Natural killer cell (primary cell): ENCODE results near the gene KIR3DL1. TPM values are rescaled to one million over a fixed set of nuclear protein-coding genes. Genes with fewer than 3 reads are reported as not detected.
A peak's percentile ranks its signal among the peaks of the same experiment; 100 is the strongest.
"Not testable (repeated sequence)": the region's sequence is repeated elsewhere in the genome, so short reads cannot be mapped to it uniquely, and the experiment has no call there.

ENCODE experiments used
- ATAC-seq, 3 donors: fragments of 150-1000 bp in 2 of 3; fragments of 200-7000 bp in 1 of 3; cut with Tn5 transposase; 1 replicate in 1 of 3; 2 replicates in 2 of 3; pipeline ENCODE4 v1.10.0; 2021; ENCODE audit warnings: mild to moderate bottlenecking in 2 of 3, moderate library complexity in 2 of 3
- DNase-seq, 2 donors: peaks; one replicate each; pipeline versions ENCODE4 v3.0.0 to v3.0.0-alpha.2; 2013 to 2021; ENCODE audit warnings: mixed read lengths in 1 of 2
- H3K27ac ChIP-seq: one replicate; pipeline ENCODE4 v1.5.1; 2013; ENCODE audit warnings: mild to moderate bottlenecking, low read length
- H3K27me3 ChIP-seq: one replicate; pipeline ENCODE4 v1.6.1; 2013; ENCODE audit warnings: low read length; ENCODE audit not compliant: control insufficient read depth, insufficient read depth
- H3K36me3 ChIP-seq: one replicate; pipeline ENCODE4 v1.6.1; 2013; ENCODE audit warnings: low read length; ENCODE audit not compliant: control insufficient read depth, insufficient read depth
- H3K4me1 ChIP-seq: one replicate; pipeline ENCODE4 v1.6.1; 2013; ENCODE audit warnings: low read length; ENCODE audit not compliant: control insufficient read depth, insufficient read depth
- H3K4me3 ChIP-seq: one replicate; pipeline ENCODE4 v1.5.1; 2013; ENCODE audit warnings: low read length
- H3K9me3 ChIP-seq: one replicate; pipeline ENCODE4 v1.6.1; 2013; ENCODE audit warnings: low read length; ENCODE audit not compliant: control insufficient read depth, insufficient read depth
- H3K27ac Mint-ChIP-seq, 2 donors: one replicate each; pipeline ENCODE4 v1.8.0; 2022; ENCODE audit warnings: mild to moderate bottlenecking in 2 of 2, mixed read lengths in 2 of 2, moderate library complexity in 1 of 2
- H3K27me3 Mint-ChIP-seq, 2 donors: one replicate each; pipeline ENCODE4 v1.8.0; 2022; ENCODE audit warnings: low read depth in 2 of 2, mixed read lengths in 2 of 2
- H3K36me3 Mint-ChIP-seq: one replicate; pipeline ENCODE4 v1.8.0; 2022; ENCODE audit warnings: mixed read lengths
- H3K4me1 Mint-ChIP-seq, 2 donors: one replicate each; pipeline ENCODE4 v1.8.0; 2022; ENCODE audit warnings: mixed read lengths in 2 of 2
- H3K4me3 Mint-ChIP-seq: one replicate; pipeline ENCODE4 v1.8.0; 2022; ENCODE audit warnings: mild to moderate bottlenecking, moderate library complexity, mixed read lengths
- H3K9me3 Mint-ChIP-seq, 2 donors: one replicate each; pipeline ENCODE4 v1.8.0; 2022; ENCODE audit warnings: mixed read lengths in 2 of 2
- WGBS: methylation state at CpG from one replicate; pipeline ENCODE4 v1.1.7; 2013; ENCODE audit warnings: missing lambda C conversion rate; ENCODE audit not compliant: insufficient coverage; 5-methylcytosine and 5-hydroxymethylcytosine counted together
- intact Hi-C: fragments of 100-400 bp; cut with micrococcal nuclease; formaldehyde crosslinking; loops from one replicate; pipeline ENCODE4 v1.14.2; 2022
- total RNA-seq, 4 donors: library from RNA; stranded (reverse); fragments of 120-200 nt in 1 of 4; gene quantifications; one replicate each; pipeline versions ENCODE4 v1.2.3 to v1.2.4, GENCODE V29; 2013 to 2022

Gene KIR3DL1
- total RNA-seq, 3 donors from 2014 or later (not counting 1 experiment from before 2014, with no cell fraction given) = 34.7 to 97.1 (median 41.2) TPM

DNA sequence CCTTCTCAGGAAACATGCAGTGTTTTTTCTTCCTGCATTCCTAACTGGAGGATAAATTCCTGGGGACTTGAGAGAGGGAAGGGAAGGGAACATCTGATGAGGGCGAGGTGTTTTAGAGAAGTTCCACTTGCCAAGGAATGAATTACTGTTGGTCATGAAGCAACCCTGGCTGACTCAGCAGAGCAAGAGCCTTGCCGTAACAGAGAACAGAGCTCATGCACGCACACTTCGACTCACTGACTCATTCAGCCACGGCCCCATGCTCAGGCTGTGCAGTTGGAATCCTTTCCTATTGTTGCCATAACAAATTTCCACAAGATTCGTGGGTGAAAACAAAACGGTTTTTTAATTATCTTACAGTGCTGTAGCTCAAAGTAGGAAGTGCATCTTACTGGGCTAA, 9.1 kb downstream of the KIR3DL1 start:
- H3K36me3 Mint-ChIP-seq, H3K4me3 Mint-ChIP-seq, H3K27ac Mint-ChIP-seq, DNase-seq, H3K27ac ChIP-seq, intact Hi-C loops, H3K9me3 ChIP-seq, H3K4me3 ChIP-seq, ATAC-seq, H3K9me3 Mint-ChIP-seq, H3K36me3 ChIP-seq, H3K4me1 ChIP-seq, H3K27me3 ChIP-seq: not testable (repeated sequence)
- Mint-ChIP-seq H3K4me1 (peaks cover 0 to 15% of the 10 kb centered on the region in 2 donors), H3K27me3 (peaks cover 0 to 18% of the 10 kb centered on the region in 2 donors)
- 44% methylated on average over 5 of the region's 7 CpGs for WGBS

DNA sequence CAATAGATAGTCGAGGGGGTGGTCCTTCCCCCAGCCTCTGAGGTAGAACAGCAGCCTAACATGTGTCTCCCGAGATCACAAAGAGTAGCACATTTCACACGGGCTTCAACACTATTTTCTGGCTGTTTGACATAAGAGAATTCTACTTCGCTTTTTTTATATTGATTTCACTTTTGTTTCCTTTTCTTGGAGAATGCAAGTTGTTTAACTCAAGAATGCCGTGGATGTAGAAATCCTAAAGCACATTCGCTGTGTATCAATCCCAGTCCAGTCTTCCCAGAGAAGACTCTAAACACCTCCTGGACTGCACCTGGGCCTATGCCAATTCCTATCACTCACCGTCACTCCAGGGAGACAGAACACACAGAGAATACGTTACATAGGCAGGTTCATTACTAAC, 11.8 kb downstream of the KIR3DL1 start:
- H3K9me3 Mint-ChIP-seq, DNase-seq: not testable (repeated sequence)
- peaks cover 0 to 15% of the 10 kb centered on the region in 2 donors for H3K27me3 Mint-ChIP-seq

DNA sequence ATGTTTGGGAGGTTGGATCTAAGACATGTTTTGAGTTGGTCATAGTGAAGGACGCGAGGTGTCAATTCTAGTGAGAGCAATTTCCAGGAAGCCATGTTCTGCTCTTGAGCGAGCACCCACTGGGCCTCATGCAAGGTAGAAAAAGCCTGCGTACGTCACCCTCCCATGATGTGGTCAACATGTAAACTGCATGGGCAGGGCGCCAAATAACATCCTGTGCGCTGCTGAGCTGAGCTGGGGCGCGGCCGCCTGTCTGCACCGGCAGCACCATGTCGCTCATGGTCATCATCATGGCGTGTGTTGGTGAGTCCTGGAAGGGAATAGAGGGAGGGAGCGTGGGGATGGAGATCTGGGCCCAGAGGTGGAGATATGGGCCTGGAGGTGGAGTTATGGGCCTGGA, 16.2 kb downstream of the KIR3DL1 start, which contains the start of gene KIR2DS4:
Gene KIR2DS4 (plus strand): TSS at position 181 of the 400 bp plus-strand sequence.
- peak within 1 kb of the TSS; percentile 81 to 96 for H3K27ac Mint-ChIP-seq
- not testable (repeated sequence) for H3K27me3 ChIP-seq, H3K9me3 ChIP-seq, H3K36me3 Mint-ChIP-seq, H3K9me3 Mint-ChIP-seq, H3K36me3 ChIP-seq
- intact Hi-C loops = loop anchor here (1.0 to 10.0 kb wide), 3 partner anchors 61 to 358 kb away; partner anchors contain the start of gene CDC42EP5
- peak within 1 kb of the TSS; percentile 87 for H3K4me3 Mint-ChIP-seq
- H3K27me3 Mint-ChIP-seq = peaks cover 0 to 11% of the 10 kb centered on the region in 2 donors
- H3K4me1 ChIP-seq = peaks cover 42% of the 10 kb centered on the region
- ATAC-seq = peak in 1 of 3 donors; percentile 10
- 61% methylated on average over 9 of the region's 14 CpGs for WGBS
- H3K4me3 ChIP-seq = peak within 1 kb of the TSS; percentile 17
- peak within 1 kb of the TSS; percentile 80 for H3K27ac ChIP-seq
- H3K4me1 Mint-ChIP-seq = peaks cover 50 to 61% of the 10 kb centered on the region in 2 donors
- peak in 1 of 2 donors; percentile 63 for DNase-seq

More for the DNA sequence above, 11.8 kb downstream of the KIR3DL1 start:
- H3K27ac ChIP-seq, H3K27me3 ChIP-seq, intact Hi-C loops, H3K9me3 ChIP-seq, H3K36me3 ChIP-seq, H3K4me3 Mint-ChIP-seq, H3K4me3 ChIP-seq, ATAC-seq, H3K27ac Mint-ChIP-seq, H3K36me3 Mint-ChIP-seq: not testable (repeated sequence)
- WGBS = 93% methylated on average over 5 of the region's 8 CpGs
- H3K4me1 Mint-ChIP-seq = peaks cover 17 to 34% of the 10 kb centered on the region in 2 donors
- peaks cover 13% of the 10 kb centered on the region for H3K4me1 ChIP-seq

DNA sequence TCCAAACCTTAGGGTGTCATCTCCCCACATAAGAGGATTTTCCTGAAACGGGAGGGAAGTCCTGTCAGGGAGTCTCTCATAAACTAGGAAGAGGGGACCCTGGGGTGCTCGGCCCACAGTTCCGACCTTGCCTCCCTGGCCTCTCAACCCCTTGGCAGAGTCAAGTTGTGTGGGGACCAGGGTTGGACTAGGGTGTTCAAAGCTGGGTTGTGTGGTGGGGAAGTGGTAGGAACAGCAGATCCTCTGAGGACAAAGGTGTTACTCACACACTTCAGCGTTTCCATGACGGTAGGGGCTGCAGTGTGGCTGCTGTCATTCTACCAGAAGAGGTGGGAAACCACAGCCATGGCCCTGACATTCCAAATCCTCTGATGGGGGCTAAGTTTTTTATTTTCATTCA, 18.9 kb downstream of the KIR3DL1 start:
- H3K27ac ChIP-seq = peak overlapping the region; percentile 63
- not testable (repeated sequence) for H3K36me3 ChIP-seq, H3K9me3 ChIP-seq, H3K4me3 ChIP-seq, H3K27me3 Mint-ChIP-seq, H3K27me3 ChIP-seq, H3K36me3 Mint-ChIP-seq, H3K9me3 Mint-ChIP-seq
- peaks cover 42% of the 10 kb centered on the region for H3K4me1 ChIP-seq
- 30% methylated on average over 4 of the region's 5 CpGs for WGBS
- Mint-ChIP-seq H3K4me1 (peaks cover 51 to 74% of the 10 kb centered on the region in 2 donors), H3K27ac (peak overlapping the region; percentile 81 to 96), H3K4me3 (peak overlapping the region; percentile 70)
- peak; percentile 81 to 90 (median 87) for ATAC-seq
- intact Hi-C loops = loop anchor here (1.0 to 10.0 kb wide), 4 partner anchors 32 to 360 kb away; partner anchors contain the start of genes CDC42EP5 and KIR2DL4
- DNase-seq = peak in 1 of 2 donors; percentile 63

DNA sequence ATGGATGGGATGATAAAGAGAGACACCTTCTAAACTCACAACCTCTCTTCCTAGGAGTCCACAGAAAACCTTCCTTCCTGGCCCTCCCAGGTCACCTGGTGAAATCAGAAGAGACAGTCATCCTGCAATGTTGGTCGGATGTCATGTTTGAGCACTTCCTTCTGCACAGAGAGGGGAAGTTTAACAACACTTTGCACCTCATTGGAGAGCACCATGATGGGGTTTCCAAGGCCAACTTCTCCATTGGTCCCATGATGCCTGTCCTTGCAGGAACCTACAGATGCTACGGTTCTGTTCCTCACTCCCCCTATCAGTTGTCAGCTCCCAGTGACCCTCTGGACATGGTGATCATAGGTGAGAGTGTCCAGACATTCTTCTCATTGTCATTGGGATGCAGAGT, 21.3 kb downstream of the KIR3DL1 start:
- not testable (repeated sequence) for H3K27me3 Mint-ChIP-seq, H3K4me3 ChIP-seq, H3K27ac ChIP-seq, H3K9me3 Mint-ChIP-seq, H3K36me3 Mint-ChIP-seq, H3K4me3 Mint-ChIP-seq, H3K36me3 ChIP-seq, ATAC-seq, DNase-seq, H3K9me3 ChIP-seq, H3K27me3 ChIP-seq
- 73% methylated on average over 1 of the region's 2 CpGs for WGBS
- H3K4me1 Mint-ChIP-seq = peaks cover 39 to 58% of the 10 kb centered on the region in 2 donors
- peak overlapping the region in 1 of 2 donors; percentile 39 for H3K27ac Mint-ChIP-seq
- intact Hi-C loops = loop anchor here (10.0 kb wide), 2 partner anchors 143 to 363 kb away; partner anchors contain the start of gene CDC42EP5
- peaks cover 34% of the 10 kb centered on the region for H3K4me1 ChIP-seq

DNA sequence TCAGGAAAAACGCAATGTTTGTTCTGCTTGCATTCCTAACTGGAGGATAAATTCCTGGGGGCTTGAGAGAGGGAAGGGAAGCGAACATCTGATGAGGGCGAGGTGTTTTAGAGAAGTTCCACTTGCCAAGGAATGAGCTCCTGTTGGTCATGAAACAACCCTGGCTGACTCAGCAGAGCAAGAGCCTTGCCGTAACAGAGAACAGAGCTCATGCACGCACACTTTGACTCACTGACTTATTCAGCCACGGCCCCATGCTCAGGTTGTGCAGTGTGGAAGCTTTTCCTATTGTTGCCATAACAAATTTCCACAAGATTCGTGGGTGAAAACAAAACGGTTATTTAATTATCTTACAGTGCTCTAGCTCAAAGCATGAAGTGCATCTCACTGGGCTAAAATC, 26.9 kb downstream of the KIR3DL1 start:
- Mint-ChIP-seq H3K27me3 (peaks cover 3 to 12% of the 10 kb centered on the region in 2 donors), H3K4me1 (peaks cover 10 to 12% of the 10 kb centered on the region in 2 donors)
- H3K27ac Mint-ChIP-seq, H3K4me1 ChIP-seq, H3K27me3 ChIP-seq, H3K36me3 Mint-ChIP-seq, H3K9me3 Mint-ChIP-seq, DNase-seq, H3K4me3 Mint-ChIP-seq, H3K9me3 ChIP-seq, intact Hi-C loops, H3K4me3 ChIP-seq, H3K27ac ChIP-seq, ATAC-seq, H3K36me3 ChIP-seq: not testable (repeated sequence)
- WGBS = 81% methylated on average over 7 of the region's 8 CpGs

DNA sequence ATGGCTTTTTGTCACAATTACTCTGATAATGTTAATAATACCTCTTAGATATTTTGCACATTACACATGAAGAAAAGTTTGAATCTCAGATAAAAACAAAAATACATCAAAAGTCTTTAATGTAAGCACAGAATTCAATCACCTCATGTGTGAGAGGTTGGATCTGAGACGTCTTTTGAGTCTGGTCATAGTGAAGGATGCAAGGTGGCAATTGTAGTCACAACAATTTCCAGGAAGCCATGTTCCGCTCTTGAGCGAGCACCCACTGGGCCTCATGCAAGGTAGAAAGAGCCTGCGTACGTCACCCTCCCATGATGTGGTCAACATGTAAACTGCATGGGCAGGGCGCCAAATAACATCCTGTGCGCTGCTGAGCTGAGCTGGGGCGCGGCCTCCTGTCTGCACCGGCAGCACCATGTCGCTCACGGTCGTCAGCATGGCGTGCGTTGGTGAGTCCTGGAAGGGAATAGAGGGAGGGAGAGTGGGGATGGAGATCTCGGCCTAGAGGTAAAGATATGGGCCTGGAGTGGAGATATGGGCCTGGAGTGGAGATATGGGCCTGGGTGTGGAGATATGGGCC, 33.9 kb downstream of the KIR3DL1 start, which contains the start of gene KIR3DL2:
Gene KIR3DL2 (plus strand): TSS at position 383 of the 580 bp plus-strand sequence. CDS start 33 bp downstream, at position 416.
- peaks cover 26% of the 10 kb centered on the region for H3K4me1 ChIP-seq
- H3K9me3 Mint-ChIP-seq, H3K9me3 ChIP-seq, intact Hi-C loops, H3K36me3 ChIP-seq, H3K27me3 ChIP-seq: not testable (repeated sequence)
- H3K4me3 ChIP-seq = peak within 1 kb of the TSS; percentile 26
- Mint-ChIP-seq H3K4me3 (peak within 1 kb of the TSS; percentile 79), H3K27me3 (peaks cover 3 to 13% of the 10 kb centered on the region in 2 donors), H3K27ac (peak within 1 kb of the TSS; percentile 80 to 98), H3K4me1 (peaks cover 32 to 48% of the 10 kb centered on the region in 2 donors), H3K36me3 (peaks cover 10% of the 10 kb centered on the region)
- H3K27ac ChIP-seq = peak within 1 kb of the TSS; percentile 86
- WGBS = 75% methylated on average over 16 of the region's 16 CpGs
- peak; percentile 35 to 46 for DNase-seq
- ATAC-seq = peak; percentile 37 to 63 (median 59)
